Heart right ventricle (tissue), 16 donors: ENCODE data around the gene SLAIN2. TPM values are rescaled to one million over a fixed set of nuclear protein-coding genes. Genes with fewer than 3 reads are reported as not detected.

Experiments used
- ATAC-seq, 8 donors: fragments of 200-7000 bp; cut with Tn5 transposase; one replicate each; pipeline ENCODE4 v1.9.1; 2020; ENCODE audit warnings: mild to moderate bottlenecking in 8 of 8, moderate library complexity in 8 of 8, moderate number of reproducible peaks in 1 of 8
- DNase-seq, 2 donors: peaks; one replicate each; pipeline ENCODE4 v3.0.0-alpha.2; 2020
- H3K27ac ChIP-seq, 10 donors: fragments of 200-600 bp; sonication (generic) in 2 of 10; one replicate each; pipeline versions ENCODE4 v1.5.0 to v1.8.0; 2020 to 2022; ENCODE audit warnings: mild to moderate bottlenecking in 3 of 10
- H3K27me3 ChIP-seq, 7 donors: fragments of 200-600 bp; one replicate each; pipeline ENCODE4 v1.8.0; 2021 to 2022; ENCODE audit warnings: mild to moderate bottlenecking in 2 of 7
- H3K36me3 ChIP-seq, 9 donors: fragments of 200-600 bp; sonication (generic) in 1 of 9; one replicate each; pipeline versions ENCODE4 v1.5.0 to v1.8.0; 2020 to 2022; ENCODE audit warnings: mild to moderate bottlenecking in 2 of 9
- H3K4me1 ChIP-seq, 9 donors: fragments of 200-600 bp; sonication (generic) in 1 of 9; one replicate each; pipeline versions ENCODE4 v1.5.0 to v1.8.0; 2020 to 2022; ENCODE audit warnings: mild to moderate bottlenecking in 4 of 9
- H3K4me3 ChIP-seq, 10 donors: fragments of 200-600 bp; sonication (generic) in 2 of 10; one replicate each; pipeline versions ENCODE4 v1.5.0 to v1.8.0; 2020 to 2022; ENCODE audit warnings: mild to moderate bottlenecking in 7 of 10, moderate library complexity in 2 of 10
- H3K9me3 ChIP-seq, 11 donors: fragments of 200-600 bp in 10 of 11; sonication (generic) in 2 of 11; one replicate each; pipeline versions ENCODE4 v1.5.0 to v1.8.0; 2013 to 2022; ENCODE audit warnings: mild to moderate bottlenecking in 2 of 11, control low read depth in 1 of 11, moderate library complexity in 1 of 11
- CTCF ChIP-seq, 9 donors: fragments of 200-600 bp; sonication (generic) in 2 of 9; IDR thresholded peaks; one replicate each; pipeline versions ENCODE4 v1.5.0 to v1.8.0; 2021 to 2022; ENCODE audit warnings: antibody characterized with exemption in 9 of 9, mild to moderate bottlenecking in 5 of 9, moderate library complexity in 1 of 9
- WGBS, 2 donors: extraction: QIAGEN DNeasy Blood & Tissue Kit; methylation state at CpG; one replicate each; pipeline ENCODE4 v1.1.7; 2013; ENCODE audit warnings: inconsistent platforms in 1 of 2; 5-methylcytosine and 5-hydroxymethylcytosine counted together
- intact Hi-C, 10 donors: fragments of 100-400 bp; cut with DNase I; formaldehyde crosslinking; loops; one replicate each; pipeline versions ENCODE4 v1.11.1 to v1.14.2; 2022
- polyA plus RNA-seq, 2 donors: library from polyadenylated mRNA; stranded (reverse); fragments of 200-250 nt; gene quantifications; one replicate each; pipeline ENCODE4 v1.2.3, GENCODE V29; 2013
- total RNA-seq, 10 donors: library from RNA; stranded (reverse); fragmentation: NEBNext Ultra II Directional in 3 of 10; extraction: Animal tissue kit (Norgen Biotek cat#: 25700) in 3 of 10; gene quantifications; one replicate each; pipeline versions ENCODE4 v1.2.1 to v1.2.4, GENCODE V29; 2021 to 2023
- donor health status: Arrhythmogenic right ventricular cardiomyopathy.
- donor health status: ischemic (EF 13 %, LVEDD 7.1; RV severe dilation, severe dysfunction).
- donor health status: healthy with polysubstance abuse.
- donor health status: DM: no; HTN: yes; CAD: no.
- donor health status: DM: no; HTN: no; CAD: no.
- donor health status: ischemic (EF 25% LVEDD 6.9; RV normal size, moderate dysfunction).
- donor health status: ischemic (EF 25% LVEDD 5.7; RV mildly dilated, moderate dysfunction).
- donor health status: healthy.
- donor health status: DM: yes; HTN: yes; CAD: no.
- donor health status: Ischemic cardiomyopathy.
- donor health status: ischemic (EF 35%, LVEDD 5.7; RV mildly dilated, moderate dysfunction).
- donor health status: nonischemic (EF 11% LVEDD 7.7; RV severe dilation, severe dysfunction).
- donor health status: DM: yes; HTN: yes; CAD: no.
- donor health status: PGD.
- donor health status: ischemic (EF 29% LVEDD 5.4; RV normal size, mild dysfunction).
- donor health status: nonischemic (EF 23%, LVEDD 6.1; RV moderate dilation, normal function).

Gene SLAIN2
- total and polyA plus RNA-seq, 12 donors = 16.4 to 185 (median 131) TPM

- Histone ChIP-seq H3K9me3 (peaks cover 0 to 6% (median 0%) of the 10 kb centered on the region in 11 donors), H3K4me1 (no peaks in the 10 kb centered on the region), H3K36me3 (peaks cover 0 to 62% (median 35%) of the 10 kb centered on the region in 9 donors), H3K27me3 (no peaks in the 10 kb centered on the region), H3K4me3 (no peak overlapping the region), H3K27ac (no peak overlapping the region)
- WGBS, 2 donors = 94 to 96% methylated on average over 6 of the region's 6 CpGs
- ATAC-seq (no peak), DNase-seq (no peak)
- intact Hi-C loops = no loop called here
- TF ChIP-seq CTCF (IDR thresholded peaks at IDR 0.05) = no peak
These were observed 78.8 kb downstream of the SLAIN2 start for GRCh38 chr4:48420144-48420543.

GRCh38 chr4:48421101-48421500 lies 79.8 kb downstream of the SLAIN2 start:
- no peak for DNase-seq
- Histone ChIP-seq H3K9me3 (peaks cover 0 to 6% (median 0%) of the 10 kb centered on the region in 11 donors), H3K27me3 (no peaks in the 10 kb centered on the region), H3K36me3 (peaks cover 0 to 68% (median 37%) of the 10 kb centered on the region in 9 donors), H3K4me1 (no peaks in the 10 kb centered on the region), H3K4me3 (no peak overlapping the region), H3K27ac (no peak overlapping the region)
- no peak for TF ChIP-seq CTCF (IDR thresholded peaks at IDR 0.05)
- ATAC-seq = no peak
- intact Hi-C loops = no loop called here
- WGBS, 2 donors = 97 to 98% methylated on average over 2 of the region's 2 CpGs

GRCh38 chr4:48428926-48429325 lies 87.6 kb downstream of the SLAIN2 start:
- H3K4me3 ChIP-seq = no peak overlapping the region
- no peaks in the 10 kb centered on the region for H3K27me3 ChIP-seq
- no peak for TF ChIP-seq CTCF (IDR thresholded peaks at IDR 0.05)
- no peak overlapping the region for H3K27ac ChIP-seq
- DNase-seq (no peak), ATAC-seq (no peak)
- H3K4me1 ChIP-seq = peaks cover 0 to 17% (median 0%) of the 10 kb centered on the region in 9 donors
- peaks cover 0 to 49% (median 3%) of the 10 kb centered on the region in 9 donors for H3K36me3 ChIP-seq
- intact Hi-C loops = no loop called here
- no peaks in the 10 kb centered on the region for H3K9me3 ChIP-seq
- WGBS, 2 donors = 83 to 92% methylated on average over 2 of the region's 2 CpGs

- H3K4me1 ChIP-seq = peaks cover 0 to 17% (median 0%) of the 10 kb centered on the region in 9 donors
- peak in 3 of 8 donors; percentile 33 to 59 (median 44) for ATAC-seq
- no peak for TF ChIP-seq CTCF (IDR thresholded peaks at IDR 0.05)
- no peaks in the 10 kb centered on the region for H3K27me3 ChIP-seq
- intact Hi-C loops = loop anchor here in 1 of 10 donors (10.0 kb wide), 1 partner anchor 105 kb away; no protein-coding TSS in a partner anchor
- no peak overlapping the region for H3K4me3 ChIP-seq
- H3K27ac ChIP-seq = peak overlapping the region in 2 of 10 donors; percentile 5 to 17
- H3K9me3 ChIP-seq = no peaks in the 10 kb centered on the region
- DNase-seq = no peak
- H3K36me3 ChIP-seq = peaks cover 0 to 42% (median 3%) of the 10 kb centered on the region in 9 donors
- WGBS, 2 donors = 0 to 23% methylated on average over 1 of the region's 1 CpG
These were observed 88.6 kb downstream of the SLAIN2 start for GRCh38 chr4:48429709-48430474.
